Measurements from ENCODE around the gene ALDH4A1.

DNA sequence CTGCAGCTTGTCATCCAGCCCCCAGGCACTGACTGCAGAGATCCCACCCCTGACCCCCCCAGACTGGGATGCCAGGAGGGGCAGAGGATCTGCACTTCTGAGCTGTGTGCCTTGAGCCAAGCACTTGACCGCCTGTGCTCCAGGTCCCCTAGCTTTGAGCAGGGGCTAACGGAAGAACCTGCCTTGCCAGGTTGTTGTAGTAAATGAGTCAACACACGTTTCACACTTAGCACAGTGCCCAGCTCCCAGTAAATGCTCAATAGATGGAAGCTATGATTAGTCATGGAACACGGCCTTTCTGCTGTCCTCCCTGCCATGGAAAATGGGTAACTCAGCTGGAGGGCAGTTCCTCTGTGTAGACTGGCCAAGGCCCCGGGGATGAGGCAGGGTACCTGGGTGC lies 30.0 kb upstream of the ALDH4A1 start:
- TF ChIP-seq, protein P1, sequence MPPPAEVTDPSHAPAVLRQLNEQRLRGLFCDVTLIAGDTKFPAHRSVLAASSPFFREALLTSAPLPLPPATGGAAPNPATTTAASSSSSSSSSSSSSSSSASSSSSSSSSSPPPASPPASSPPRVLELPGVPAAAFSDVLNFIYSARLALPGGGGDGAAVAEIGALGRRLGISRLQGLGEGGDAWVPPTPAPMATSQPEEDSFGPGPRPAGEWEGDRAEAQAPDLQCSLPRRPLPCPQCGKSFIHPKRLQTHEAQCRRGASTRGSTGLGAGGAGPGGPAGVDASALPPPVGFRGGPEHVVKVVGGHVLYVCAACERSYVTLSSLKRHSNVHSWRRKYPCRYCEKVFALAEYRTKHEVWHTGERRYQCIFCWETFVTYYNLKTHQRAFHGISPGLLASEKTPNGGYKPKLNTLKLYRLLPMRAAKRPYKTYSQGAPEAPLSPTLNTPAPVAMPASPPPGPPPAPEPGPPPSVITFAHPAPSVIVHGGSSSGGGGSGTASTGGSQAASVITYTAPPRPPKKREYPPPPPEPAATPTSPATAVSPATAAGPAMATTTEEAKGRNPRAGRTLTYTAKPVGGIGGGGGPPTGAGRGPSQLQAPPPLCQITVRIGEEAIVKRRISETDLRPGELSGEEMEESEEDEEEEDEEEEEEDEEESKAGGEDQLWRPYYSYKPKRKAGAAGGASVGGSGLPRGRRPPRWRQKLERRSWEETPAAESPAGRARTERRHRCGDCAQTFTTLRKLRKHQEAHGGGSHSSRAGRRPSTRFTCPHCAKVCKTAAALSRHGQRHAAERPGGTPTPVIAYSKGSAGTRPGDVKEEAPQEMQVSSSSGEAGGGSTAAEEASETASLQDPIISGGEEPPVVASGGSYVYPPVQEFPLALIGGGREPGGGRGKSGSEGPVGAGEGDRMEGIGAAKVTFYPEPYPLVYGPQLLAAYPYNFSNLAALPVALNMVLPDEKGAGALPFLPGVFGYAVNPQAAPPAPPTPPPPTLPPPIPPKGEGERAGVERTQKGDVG (CRISPR knock-in tag; IDR thresholded peaks at IDR 0.05): no peak
- TF ChIP-seq TAF1 (IDR thresholded peaks at IDR 0.05; ENCODE audit: borderline replicate concordance, low read depth, low read length): no peak
- no peak for TF ChIP-seq SMC3 (IDR thresholded peaks at IDR 0.05; ENCODE audit: borderline replicate concordance, low read length)
